GM12891 (cell line): ENCODE data around the gene ENTPD7.

Experiments used
- PAX5 ChIP-seq: IDR thresholded peaks from 2 replicates; pipeline ENCODE4 v1.6.1; 2011; ENCODE audit warnings: low read length, moderate library complexity, mild to moderate bottlenecking; ENCODE audit not compliant: insufficient read depth, severe bottlenecking
- POLR2A ChIP-seq: IDR thresholded peaks from 2 replicates; pipeline ENCODE4 v1.6.1; 2011; ENCODE audit warnings: low read depth, low read length, control low read depth
- POLR2AphosphoS5 ChIP-seq: IDR thresholded peaks from 2 replicates; pipeline ENCODE4 v1.6.1; 2011; ENCODE audit warnings: low read depth, low read length, control low read depth
- TAF1 ChIP-seq: IDR thresholded peaks from 2 replicates; pipeline ENCODE4 v1.6.1; 2011; ENCODE audit warnings: low read depth, low read length, control low read depth

DNA sequence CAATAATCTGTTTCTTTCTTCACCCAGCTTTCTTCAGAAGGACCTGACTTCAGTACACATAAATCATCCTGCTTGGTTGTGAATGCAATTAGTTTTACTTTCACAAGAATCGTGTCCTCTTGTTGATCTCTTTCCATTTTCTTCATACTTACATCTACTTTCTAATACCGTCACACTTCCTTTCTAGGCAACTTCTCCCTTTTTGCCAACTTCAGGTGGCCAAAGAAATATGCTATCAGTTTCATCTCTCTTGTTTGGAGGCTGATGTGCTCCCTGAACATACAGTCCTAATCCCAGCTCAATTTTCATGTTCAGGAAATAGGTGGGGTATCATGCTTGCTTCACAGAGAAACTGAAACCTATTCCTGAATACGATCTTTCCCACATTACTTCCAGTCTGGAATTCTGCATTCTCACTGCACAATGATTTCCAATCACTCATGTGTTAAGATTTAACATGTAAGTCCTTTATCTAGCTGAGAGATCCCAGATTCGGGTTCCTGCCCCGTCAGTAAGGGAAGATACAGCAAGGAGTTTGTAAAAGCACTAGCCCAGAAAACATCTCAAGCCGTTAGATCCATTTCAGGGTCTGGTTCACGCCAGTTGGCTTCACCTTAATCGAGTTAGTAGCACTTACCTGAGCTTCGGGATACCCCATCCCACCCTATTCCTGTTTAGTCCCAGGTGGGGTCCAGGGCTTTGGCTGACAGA is 40.1 kb upstream of the ENTPD7 start:
- TF ChIP-seq POLR2A: no peak
- TF ChIP-seq TAF1: no peak
- TF ChIP-seq POLR2AphosphoS5: no peak
- no peak for TF ChIP-seq PAX5
